K562 (cell line): ENCODE results near the gene CRELD2. TPM values are rescaled to one million over a fixed set of nuclear protein-coding genes. Genes with fewer than 3 reads are reported as not detected.

Source experiments
- ATAC-seq: fragments of 200-7000 bp; cut with Tn5 transposase; 3 replicates; pipeline ENCODE4 v1.9.1; 2020; ENCODE audit warnings: moderate library complexity
- BruUV-seq: library from RNA; stranded (reverse); fragments of 400-500 nt; replicated peaks from 2 replicates; lab custom pipeline; 2021; lab: Mats Ljungman, UMichigan
- CTCF ChIA-PET: fragments of 300-600 bp; formaldehyde crosslinking; extraction: SDS; loops from one replicate; lab custom pipeline; 2021; ENCODE audit warnings: low intra/inter-chr PET ratio; lab: Yijun Ruan, JAX
- POLR2A ChIA-PET: fragments of 300-600, 350-650 bp; sonication (Branson Sonifier 250); formaldehyde crosslinking; extraction: SDS; loops from one replicate; lab custom pipeline; 2021; ENCODE audit warnings: antibody characterized with exemption, inconsistent platforms; lab: Yijun Ruan, JAX
- DNase-seq, 4 experiments: peaks; one replicate each; pipeline versions ENCODE4 v3.0.0 to v3.0.0-alpha.2; 2011 to 2018; ENCODE audit warnings: low spot score in 3 of 4, mixed read lengths in 3 of 4; ENCODE audit errors: extremely low read depth in 1 of 4
- FAIRE-seq: peaks from 2 replicates; lab custom pipeline; 2011; peaks lifted over from hg19 to GRCh38; lab: Jason Lieb, UNC
- H2AFZ ChIP-seq: 2 replicates; pipeline ENCODE4 v1.6.0; 2011; ENCODE audit warnings: low read depth, low read length, control low read depth, inconsistent platforms
- H3K27ac ChIP-seq: fragments of 200-600 bp; 3 replicates; pipeline ENCODE4 v1.8.0; 2011; ENCODE audit warnings: low read depth, mild to moderate bottlenecking, control low read depth, inconsistent platforms, low read length, moderate library complexity, mixed read lengths; ENCODE audit errors: extremely low read depth
- H3K27me3 ChIP-seq, 2 experiments: fragments of 300-600 bp in 1 of 2; 2 replicates in 1 of 2; 3 replicates in 1 of 2; pipeline versions ENCODE4 v1.6.0 to v1.8.0; 2011; ENCODE audit warnings: inconsistent platforms in 2 of 2, low read length in 2 of 2, mild to moderate bottlenecking in 1 of 2, mixed read lengths in 1 of 2, moderate library complexity in 1 of 2; ENCODE audit not compliant: control insufficient read depth in 2 of 2, insufficient read depth in 2 of 2
- H3K36me3 ChIP-seq: fragments of 300-600 bp; 3 replicates; pipeline ENCODE4 v1.8.0; 2011; ENCODE audit warnings: mild to moderate bottlenecking, low read length, inconsistent platforms; ENCODE audit not compliant: control insufficient read depth, insufficient read depth
- H3K4me1 ChIP-seq, 2 experiments: fragments of 200-600 bp in 1 of 2; replicated peaks in 1 of 2; 2 replicates in 1 of 2; 3 replicates in 1 of 2; pipeline versions ENCODE4 v1.5.1 to v1.8.0; 2011; ENCODE audit warnings: inconsistent platforms in 2 of 2, low read length in 2 of 2, mild to moderate bottlenecking in 1 of 2, mixed read lengths in 1 of 2, moderate library complexity in 1 of 2; ENCODE audit not compliant: control insufficient read depth in 2 of 2, insufficient read depth in 2 of 2
- H3K4me2 ChIP-seq: 2 replicates; pipeline ENCODE4 v1.6.1; 2011; ENCODE audit warnings: low read length, control low read depth, inconsistent platforms, mixed read lengths; ENCODE audit not compliant: insufficient read depth
- H3K4me3 ChIP-seq: fragments of 200-600 bp; sonication (generic), shearing (Covaris generic); 2 replicates; pipeline ENCODE4 v1.5.1; 2016; ENCODE audit warnings: control low read depth, inconsistent platforms
- H3K79me2 ChIP-seq: fragments of 200-600 bp; 3 replicates; pipeline ENCODE4 v1.8.0; 2011; ENCODE audit warnings: low read length, inconsistent platforms; ENCODE audit not compliant: control insufficient read depth, insufficient read depth
- H3K9ac ChIP-seq, 2 experiments: 2 replicates each; pipeline versions ENCODE4 v1.6.0 to v1.6.1; 2011; ENCODE audit warnings: low read depth in 2 of 2, low read length in 2 of 2, control low read depth in 1 of 2, inconsistent platforms in 1 of 2, mild to moderate bottlenecking in 1 of 2, mixed read lengths in 1 of 2; ENCODE audit not compliant: insufficient read depth in 1 of 2
- H3K9me1 ChIP-seq: one replicate; pipeline ENCODE4 v1.6.0; 2011; ENCODE audit warnings: inconsistent platforms, mild to moderate bottlenecking, low read length, moderate library complexity; ENCODE audit not compliant: control insufficient read depth, insufficient read depth
- H3K9me3 ChIP-seq: replicated peaks from 2 replicates; pipeline ENCODE4 v1.5.1; 2011; ENCODE audit warnings: low read depth, low read length, inconsistent platforms; ENCODE audit not compliant: control insufficient read depth, insufficient read depth
- H4K20me1 ChIP-seq: replicated peaks from 2 replicates; pipeline ENCODE4 v1.6.1; 2011; ENCODE audit warnings: low read length, inconsistent platforms, mixed read lengths; ENCODE audit not compliant: control insufficient read depth, insufficient read depth
- HSF4 ChIP-seq: fragments of 250-450 bp; sonication (Bioruptor Pico); IDR thresholded peaks from 2 replicates; pipeline ENCODE4 v2.1.2; 2022; ENCODE audit warnings: mild to moderate bottlenecking, moderate library complexity, borderline replicate concordance
- MIER1 ChIP-seq: fragments of 450-650 bp; IDR thresholded peaks from 2 replicates; pipeline ENCODE4 v1.6.1; 2016; ENCODE audit warnings: antibody characterized with exemption, mild to moderate bottlenecking, low read depth
- NFIC ChIP-seq: fragments of 450-650 bp; IDR thresholded peaks from 2 replicates; pipeline ENCODE4 v1.6.1; 2017; ENCODE audit warnings: mild to moderate bottlenecking, inconsistent platforms
- NFRKB ChIP-seq: fragments of 450-650 bp; IDR thresholded peaks from 2 replicates; pipeline ENCODE4 v1.6.1; 2016; ENCODE audit warnings: low read depth
- POLR2G ChIP-seq: fragments of 200-400 bp; formaldehyde crosslinking; IDR thresholded peaks from 2 replicates; pipeline ENCODE4 v1.6.1; 2017; ENCODE audit warnings: low read depth, mild to moderate bottlenecking, antibody characterized with exemption, low read length, moderate library complexity
- PRMT5 ChIP-seq: sonication (generic); formaldehyde crosslinking; IDR thresholded peaks from 2 replicates; pipeline ENCODE4 v1.5.0; 2020; ENCODE audit warnings: missing genetic modification reagents
- PRPF4 ChIP-seq: fragments of 200-400 bp; formaldehyde crosslinking; IDR thresholded peaks from one replicate; pipeline ENCODE4 v1.6.1; 2017; ENCODE audit warnings: low read length, low read depth, mild to moderate bottlenecking; ENCODE audit not compliant: insufficient read depth, poor library complexity, severe bottlenecking
- RCOR1 ChIP-seq, 2 experiments: IDR thresholded peaks; 2 replicates each; pipeline ENCODE4 v1.6.1; 2012; ENCODE audit warnings: low read depth in 2 of 2, low read length in 2 of 2, borderline replicate concordance in 1 of 2, improper control_type of control experiment in 1 of 2
- SMARCC2 ChIP-seq: fragments of 450-650 bp; IDR thresholded peaks from 2 replicates; pipeline ENCODE4 v1.6.1; 2017; ENCODE audit warnings: antibody characterized with exemption, moderate library complexity, mild to moderate bottlenecking, low read depth
- TEAD2 ChIP-seq: fragments of 450-650 bp; IDR thresholded peaks from 2 replicates; pipeline ENCODE4 v1.6.1; 2016; ENCODE audit warnings: missing genetic modification characterization, control low read depth, missing compliant biosample characterization
- ZNF140 ChIP-seq: fragments of 250-450 bp; sonication (Bioruptor Pico); IDR thresholded peaks from 2 replicates; pipeline ENCODE4 v1.8.0; 2021; ENCODE audit warnings: moderate library complexity, mild to moderate bottlenecking, inconsistent platforms
- WGBS: fragments of 100-300 bp; shearing (Covaris generic); methylation state at CpG from one replicate; pipeline ENCODE4 v1.1.6; 2016; ENCODE audit warnings: low coverage, mixed read lengths; ENCODE audit not compliant: insufficient coverage; ENCODE audit errors: missing lambda C conversion rate; 5-methylcytosine and 5-hydroxymethylcytosine counted together
- in situ Hi-C: fragments of 300-500 bp; cut with MboI; formaldehyde crosslinking; loops from 4 replicates; pipeline ENCODE4 v1.15.0; 2018; ENCODE audit warnings: inconsistent platforms, mixed read lengths
- intact Hi-C: fragments of 100-400 bp; cut with micrococcal nuclease; formaldehyde crosslinking; loops from 2 replicates; pipeline ENCODE4 v1.14.2; 2022
- polyA plus RNA-seq, 8 experiments: library from polyadenylated mRNA; depleted of rRNA in 4 of 8; stranded (reverse) in 5 of 8; unstranded in 3 of 8; fragments of >200 nt; fragmentation: Nextera tagmentation in 2 of 8; fragmentation: Illumina TruSeq in 1 of 8; extraction: Ambion mirVana in 2 of 8; extraction: Trizol in 1 of 8; gene quantifications; 2 replicates each; pipeline versions ENCODE4 v1.2.1 to v1.2.3, GENCODE V29; 2011 to 2014; ENCODE audit warnings: inconsistent platforms in 1 of 8, missing spikeins in 1 of 8
- total RNA-seq, 7 experiments: library from RNA; depleted of rRNA in 6 of 7; stranded (reverse); fragments of >200 nt in 6 of 7; fragmentation: Illumina TruSeq in 2 of 7; extraction: Trizol in 2 of 7; gene quantifications; 2 replicates each; pipeline versions ENCODE4 v1.2.1 to v1.2.3, GENCODE V29; 2011 to 2021; ENCODE audit warnings: low replicate concordance in 1 of 7

Gene CRELD2
- total and polyA plus RNA-seq, 9 of the 15 experiments (the other 6 are each of a cell fraction or from before 2014, with no cell fraction given), result 0.96 to 25.3 (median 8.8) TPM

DNA sequence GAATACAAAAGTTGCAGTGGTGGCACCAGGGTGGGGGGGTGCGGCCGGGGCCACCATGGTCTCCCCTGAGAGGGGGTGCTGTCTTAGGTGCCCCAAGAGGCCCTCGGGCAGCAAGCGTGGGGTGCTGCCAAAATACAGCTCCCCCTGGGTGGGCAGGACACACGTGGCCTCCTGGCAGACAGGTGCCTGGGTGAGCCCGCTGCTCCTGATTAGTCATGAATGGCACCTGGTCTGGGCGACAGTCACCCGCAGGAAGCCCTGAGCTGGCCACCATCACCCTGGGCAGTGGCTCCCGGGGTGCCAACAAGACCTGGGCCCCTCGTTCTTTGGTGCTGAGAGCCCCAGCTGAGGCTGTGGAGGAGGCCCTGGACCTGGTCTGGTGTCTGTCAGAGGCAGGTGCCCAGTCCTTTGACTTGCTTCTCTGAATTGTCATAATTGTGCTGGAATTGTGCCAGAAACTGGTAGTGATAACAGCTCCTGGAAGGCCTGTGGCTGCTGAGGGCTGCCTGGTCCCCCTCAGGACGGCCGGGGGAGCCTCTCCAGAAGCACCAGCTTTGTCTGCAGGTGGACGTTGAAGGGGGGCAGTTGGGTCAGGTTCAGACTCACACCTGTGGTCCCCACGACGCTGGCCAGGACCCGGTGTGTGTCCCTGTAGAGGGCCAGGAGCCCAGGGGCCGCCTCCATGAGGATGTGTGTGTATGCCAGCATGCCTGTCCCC is 15.0 kb upstream of the CRELD2 start:
- TF ChIP-seq NFIC (peak; percentile 59), SMARCC2 (no peak), POLR2G (0 out of 2 replicates have a peak, but pooled peaks have one; percentile 46)
- H3K9me1 ChIP-seq, result no peaks in the 10 kb centered on the region
- intact Hi-C loops, result no loop called here
- CTCF ChIA-PET, result no interaction called here
- FAIRE-seq (no peak), DNase-seq (peak in 2 of 4 experiments; percentile 14 to 19), ATAC-seq (no peak)
- in situ Hi-C loops, result no loop called here
- H3K9me3 ChIP-seq, result 0 out of 2 replicates have a peak, but pooled peaks cover 4% of the 10 kb centered on the region
- BruUV-seq, result no TSS peak
- peaks cover 0 to 23% of the 10 kb centered on the region in 2 experiments; a peak in 1 of 5 replicates for H3K4me1 ChIP-seq
- H3K4me3 ChIP-seq, result no peak overlapping the region
- H3K9ac ChIP-seq, result no peak overlapping the region
- no peak overlapping the region for H3K27ac ChIP-seq
- peaks cover 25% of the 10 kb centered on the region; the same call in 2 of the 3 replicates for H3K36me3 ChIP-seq
- H2AFZ ChIP-seq, result no peak overlapping the region
- WGBS, result 93% methylated on average over 15 of the region's 17 CpGs
- H3K27me3 ChIP-seq, result no peaks in the 10 kb centered on the region
- POLR2A ChIA-PET, result no interaction called here
- H3K4me2 ChIP-seq, result no peak overlapping the region
- no peaks in the 10 kb centered on the region for H3K79me2 ChIP-seq
- no peaks in the 10 kb centered on the region for H4K20me1 ChIP-seq

DNA sequence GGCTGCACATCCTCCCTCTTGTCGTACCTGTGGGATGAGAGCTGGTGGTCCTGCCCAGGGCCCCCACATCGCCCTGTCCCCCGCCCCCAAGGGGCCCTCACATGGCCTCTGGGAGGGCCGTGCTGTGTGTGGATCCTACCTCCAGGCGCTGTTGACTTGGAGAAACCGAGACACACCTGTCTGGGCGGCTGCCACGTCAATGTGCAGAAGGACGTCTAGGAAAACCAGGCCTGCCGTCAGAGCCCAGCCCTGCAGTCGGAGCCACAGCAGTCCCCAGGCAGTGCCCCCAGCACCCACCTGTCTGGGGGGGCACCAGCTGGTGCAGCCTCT is 14.4 kb upstream of the CRELD2 start:
- no peak for ATAC-seq
- Histone ChIP-seq H3K27me3 (no peaks in the 10 kb centered on the region), H3K4me3 (no peak overlapping the region), H3K9me3 (0 out of 2 replicates have a peak, but pooled peaks cover 4% of the 10 kb centered on the region), H3K4me2 (no peak overlapping the region), H3K27ac (no peak overlapping the region), H3K36me3 (peaks cover 25% of the 10 kb centered on the region; the same call in 2 of the 3 replicates), H4K20me1 (no peaks in the 10 kb centered on the region), H2AFZ (no peak overlapping the region), H3K4me1 (peaks cover 0 to 23% of the 10 kb centered on the region in 2 experiments; a peak in 1 of 5 replicates), H3K9me1 (no peaks in the 10 kb centered on the region), H3K79me2 (no peaks in the 10 kb centered on the region), H3K9ac (no peak overlapping the region)
- no TSS peak for BruUV-seq
- WGBS, result 83% methylated on average over 5 of the region's 11 CpGs
- no peak for DNase-seq
- intact Hi-C loops, result no loop called here
- ChIA-PET CTCF (no interaction called here), POLR2A (no interaction called here)
- in situ Hi-C loops, result no loop called here
- no peak for FAIRE-seq
- TF ChIP-seq NFRKB, result no peak
- TF ChIP-seq HSF4 (CRISPR knock-in tag), result no peak
- no peak for TF ChIP-seq RCOR1 (IDR thresholded peaks at IDR 0.05; ENCODE audit: borderline replicate concordance in 1 of 2, low read depth in 2 of 2, low read length in 2 of 2)
- no peak for TF ChIP-seq PRMT5
- TF ChIP-seq ZNF140 (CRISPR knock-in tag), result no peak
- no peak for TF ChIP-seq PRPF4
- no peak for TF ChIP-seq MIER1
- TF ChIP-seq TEAD2 (tag), result no peak
